ENCODE measurements around the gene DAZAP1.

The DAZAP1 gene

GRCh38 chr19:1407528-1408299, at the start of gene DAZAP1:
TSS of gene DAZAP1 (plus strand) at chr19:1407586. CDS start at chr19:1407774, 188 bp downstream.
- H3K27me3 ChIP-seq (ENCODE audit: control insufficient read depth in 1 of 2, insufficient read depth in 2 of 2, low read length in 2 of 2) = no peaks in the 10 kb centered on the region
- H3K36me3 ChIP-seq (ENCODE audit: control insufficient read depth in 2 of 2, insufficient read depth in 2 of 2, low read length in 2 of 2) = peaks cover 0 to 2% of the 10 kb centered on the region in 2 donors
- peaks cover 44% of the 10 kb centered on the region for H3K4me1 ChIP-seq (ENCODE audit: control insufficient read depth, insufficient read depth, low read length)
- peak within 1 kb of the TSS; percentile 81 to 82 for H3K9ac ChIP-seq (ENCODE audit: low read length in 2 of 2)
- peak within 1 kb of the TSS; percentile 78 to 80 for H3K4me3 ChIP-seq (ENCODE audit: low read length in 2 of 2)
- peak within 1 kb of the TSS; percentile 80 for H3K27ac ChIP-seq (ENCODE audit: low read length)
- H3K9me3 ChIP-seq (ENCODE audit: control insufficient read depth in 2 of 2, low read length in 2 of 2) = no peaks in the 10 kb centered on the region

- no peak overlapping the region for H3K9ac ChIP-seq (ENCODE audit: low read length in 2 of 2)
- no peaks in the 10 kb centered on the region for H3K9me3 ChIP-seq (ENCODE audit: control insufficient read depth in 2 of 2, low read length in 2 of 2)
- peak overlapping the region; percentile 64 for H3K27ac ChIP-seq (ENCODE audit: low read length)
- H3K4me3 ChIP-seq (ENCODE audit: low read length in 2 of 2) = peak overlapping the region in 1 of 2 donors; percentile 61
- peaks cover 37% of the 10 kb centered on the region for H3K4me1 ChIP-seq (ENCODE audit: control insufficient read depth, insufficient read depth, low read length)
- no peaks in the 10 kb centered on the region for H3K27me3 ChIP-seq (ENCODE audit: control insufficient read depth in 1 of 2, insufficient read depth in 2 of 2, low read length in 2 of 2)
- peaks cover 21 to 28% of the 10 kb centered on the region in 2 donors for H3K36me3 ChIP-seq (ENCODE audit: control insufficient read depth in 2 of 2, insufficient read depth in 2 of 2, low read length in 2 of 2)
Observed at GRCh38 chr19:1360126-1360817, 47.1 kb upstream of the DAZAP1 start.

- Histone ChIP-seq H3K9ac (ENCODE audit: low read length in 2 of 2) (no peak overlapping the region), H3K36me3 (ENCODE audit: control insufficient read depth in 2 of 2, insufficient read depth in 2 of 2, low read length in 2 of 2) (peaks cover 27 to 34% of the 10 kb centered on the region in 2 donors), H3K27ac (ENCODE audit: low read length) (peak overlapping the region; percentile 64), H3K4me3 (ENCODE audit: low read length in 2 of 2) (peak overlapping the region; percentile 28 to 61), H3K9me3 (ENCODE audit: control insufficient read depth in 2 of 2, low read length in 2 of 2) (no peaks in the 10 kb centered on the region), H3K4me1 (ENCODE audit: control insufficient read depth, insufficient read depth, low read length) (peaks cover 30% of the 10 kb centered on the region), H3K27me3 (ENCODE audit: control insufficient read depth in 1 of 2, insufficient read depth in 2 of 2, low read length in 2 of 2) (no peaks in the 10 kb centered on the region)
Observed at GRCh38 chr19:1360818-1361461, 46.4 kb upstream of the DAZAP1 start.

- Histone ChIP-seq H3K27ac (ENCODE audit: low read length) (no peak overlapping the region), H3K4me3 (ENCODE audit: low read length in 2 of 2) (peak overlapping the region in 1 of 2 donors; percentile 61), H3K36me3 (ENCODE audit: control insufficient read depth in 2 of 2, insufficient read depth in 2 of 2, low read length in 2 of 2) (peaks cover 34 to 41% of the 10 kb centered on the region in 2 donors), H3K4me1 (ENCODE audit: control insufficient read depth, insufficient read depth, low read length) (peaks cover 22% of the 10 kb centered on the region), H3K9me3 (ENCODE audit: control insufficient read depth in 2 of 2, low read length in 2 of 2) (no peaks in the 10 kb centered on the region), H3K27me3 (ENCODE audit: control insufficient read depth in 1 of 2, insufficient read depth in 2 of 2, low read length in 2 of 2) (no peaks in the 10 kb centered on the region), H3K9ac (ENCODE audit: low read length in 2 of 2) (peak overlapping the region in 1 of 2 donors; percentile 5)
Observed at GRCh38 chr19:1361601-1362386, 45.6 kb upstream of the DAZAP1 start.

- Histone ChIP-seq H3K4me1 (ENCODE audit: control insufficient read depth, insufficient read depth, low read length) (peaks cover 22% of the 10 kb centered on the region), H3K9me3 (ENCODE audit: control insufficient read depth in 2 of 2, low read length in 2 of 2) (no peaks in the 10 kb centered on the region), H3K9ac (ENCODE audit: low read length in 2 of 2) (no peak overlapping the region), H3K27me3 (ENCODE audit: control insufficient read depth in 1 of 2, insufficient read depth in 2 of 2, low read length in 2 of 2) (no peaks in the 10 kb centered on the region), H3K4me3 (ENCODE audit: low read length in 2 of 2) (no peak overlapping the region), H3K36me3 (ENCODE audit: control insufficient read depth in 2 of 2, insufficient read depth in 2 of 2, low read length in 2 of 2) (peaks cover 37 to 42% of the 10 kb centered on the region in 2 donors), H3K27ac (ENCODE audit: low read length) (no peak overlapping the region)
Observed at GRCh38 chr19:1362387-1363257, 44.8 kb upstream of the DAZAP1 start.

- no peaks in the 10 kb centered on the region for H3K27me3 ChIP-seq (ENCODE audit: control insufficient read depth in 1 of 2, insufficient read depth in 2 of 2, low read length in 2 of 2)
- no peak overlapping the region for H3K9ac ChIP-seq (ENCODE audit: low read length in 2 of 2)
- no peak overlapping the region for H3K4me3 ChIP-seq (ENCODE audit: low read length in 2 of 2)
- H3K27ac ChIP-seq (ENCODE audit: low read length) = no peak overlapping the region
- no peaks in the 10 kb centered on the region for H3K9me3 ChIP-seq (ENCODE audit: control insufficient read depth in 2 of 2, low read length in 2 of 2)
- H3K4me1 ChIP-seq (ENCODE audit: control insufficient read depth, insufficient read depth, low read length) = peaks cover 22% of the 10 kb centered on the region
- peaks cover 37 to 39% of the 10 kb centered on the region in 2 donors for H3K36me3 ChIP-seq (ENCODE audit: control insufficient read depth in 2 of 2, insufficient read depth in 2 of 2, low read length in 2 of 2)
Observed at GRCh38 chr19:1363599-1363998, 43.8 kb upstream of the DAZAP1 start.

- Histone ChIP-seq H3K9me3 (ENCODE audit: control insufficient read depth in 2 of 2, low read length in 2 of 2) (no peaks in the 10 kb centered on the region), H3K36me3 (ENCODE audit: control insufficient read depth in 2 of 2, insufficient read depth in 2 of 2, low read length in 2 of 2) (peaks cover 34 to 36% of the 10 kb centered on the region in 2 donors), H3K4me3 (ENCODE audit: low read length in 2 of 2) (no peak overlapping the region), H3K9ac (ENCODE audit: low read length in 2 of 2) (no peak overlapping the region), H3K4me1 (ENCODE audit: control insufficient read depth, insufficient read depth, low read length) (peaks cover 22% of the 10 kb centered on the region), H3K27ac (ENCODE audit: low read length) (no peak overlapping the region), H3K27me3 (ENCODE audit: control insufficient read depth in 1 of 2, insufficient read depth in 2 of 2, low read length in 2 of 2) (no peaks in the 10 kb centered on the region)
Observed at GRCh38 chr19:1364070-1364704, 43.2 kb upstream of the DAZAP1 start.

GRCh38 chr19:1365319-1366269, 41.8 kb upstream of the DAZAP1 start:
- Histone ChIP-seq H3K9me3 (ENCODE audit: control insufficient read depth in 2 of 2, low read length in 2 of 2) (no peaks in the 10 kb centered on the region), H3K9ac (ENCODE audit: low read length in 2 of 2) (no peak overlapping the region), H3K27me3 (ENCODE audit: control insufficient read depth in 1 of 2, insufficient read depth in 2 of 2, low read length in 2 of 2) (no peaks in the 10 kb centered on the region), H3K27ac (ENCODE audit: low read length) (no peak overlapping the region), H3K4me3 (ENCODE audit: low read length in 2 of 2) (no peak overlapping the region), H3K36me3 (ENCODE audit: control insufficient read depth in 2 of 2, insufficient read depth in 2 of 2, low read length in 2 of 2) (peaks cover 44 to 46% of the 10 kb centered on the region in 2 donors), H3K4me1 (ENCODE audit: control insufficient read depth, insufficient read depth, low read length) (peaks cover 17% of the 10 kb centered on the region)

GRCh38 chr19:1366296-1366695, 41.1 kb upstream of the DAZAP1 start:
- H3K9me3 ChIP-seq (ENCODE audit: control insufficient read depth in 2 of 2, low read length in 2 of 2) = no peaks in the 10 kb centered on the region
- H3K36me3 ChIP-seq (ENCODE audit: control insufficient read depth in 2 of 2, insufficient read depth in 2 of 2, low read length in 2 of 2) = peaks cover 47 to 53% of the 10 kb centered on the region in 2 donors
- no peak overlapping the region for H3K9ac ChIP-seq (ENCODE audit: low read length in 2 of 2)
- H3K4me3 ChIP-seq (ENCODE audit: low read length in 2 of 2) = no peak overlapping the region
- H3K27me3 ChIP-seq (ENCODE audit: control insufficient read depth in 1 of 2, insufficient read depth in 2 of 2, low read length in 2 of 2) = no peaks in the 10 kb centered on the region
- H3K4me1 ChIP-seq (ENCODE audit: control insufficient read depth, insufficient read depth, low read length) = peaks cover 10% of the 10 kb centered on the region
- H3K27ac ChIP-seq (ENCODE audit: low read length) = no peak overlapping the region

All from stomach smooth muscle (tissue), 2 donors.